Colon (tissue), 2 donors: ENCODE results near the gene SLC6A19.

Source experiments
- FAIRE-seq: peaks from 2 replicates; lab custom pipeline; 2012; peaks lifted over from hg19 to GRCh38; lab: Jason Lieb, UNC
- donor health status: control.
- donor health status: control.

SLC6A19 gene

DNA sequence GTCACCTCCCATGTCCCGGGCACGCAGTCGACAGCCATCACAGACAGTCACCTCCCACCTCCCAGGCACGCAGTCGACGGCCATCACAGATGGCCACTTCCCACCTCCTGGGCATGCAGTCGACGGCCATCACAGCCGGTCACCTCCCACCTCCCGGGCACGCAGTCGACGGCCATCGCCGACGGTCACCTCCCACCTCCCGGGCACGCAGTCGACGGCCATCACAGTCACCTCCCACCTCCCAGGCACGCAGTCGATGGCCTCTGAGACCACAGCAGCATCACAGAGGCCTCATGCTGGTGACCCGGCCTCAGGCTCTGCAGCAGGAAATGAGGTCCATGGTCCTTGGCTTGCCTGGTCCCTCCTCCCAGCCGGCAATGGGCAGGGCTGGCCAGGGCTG lies 5.5 kb upstream of the SLC6A19 start:
- no peak for FAIRE-seq

DNA sequence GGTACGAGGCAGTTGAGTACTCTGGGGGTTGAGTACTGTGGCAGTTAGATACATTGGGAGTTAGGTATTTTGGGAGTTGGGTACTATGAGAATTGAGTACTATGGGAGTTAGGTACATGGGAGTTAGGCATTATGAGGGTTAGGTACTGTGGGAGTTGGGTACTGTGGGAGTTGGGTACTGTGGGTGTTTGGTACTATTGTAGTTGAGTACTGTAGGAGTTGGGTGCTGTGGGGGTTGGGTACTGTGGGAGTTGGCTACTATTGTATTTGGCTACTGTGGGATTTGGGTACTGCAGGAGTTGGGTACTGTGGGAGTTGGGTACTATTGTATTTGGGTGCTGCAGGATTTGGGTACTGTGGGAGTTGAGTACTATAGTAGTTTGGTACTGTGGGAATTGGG lies 4.8 kb upstream of the SLC6A19 start:
- FAIRE-seq = no peak

- no peak for FAIRE-seq
Measured at GRCh38 chr5:1197876-1198666, 3.3 kb upstream of the SLC6A19 start.

- FAIRE-seq = no peak
Measured at GRCh38 chr5:1199340-1199648, 2.1 kb upstream of the SLC6A19 start.

DNA sequence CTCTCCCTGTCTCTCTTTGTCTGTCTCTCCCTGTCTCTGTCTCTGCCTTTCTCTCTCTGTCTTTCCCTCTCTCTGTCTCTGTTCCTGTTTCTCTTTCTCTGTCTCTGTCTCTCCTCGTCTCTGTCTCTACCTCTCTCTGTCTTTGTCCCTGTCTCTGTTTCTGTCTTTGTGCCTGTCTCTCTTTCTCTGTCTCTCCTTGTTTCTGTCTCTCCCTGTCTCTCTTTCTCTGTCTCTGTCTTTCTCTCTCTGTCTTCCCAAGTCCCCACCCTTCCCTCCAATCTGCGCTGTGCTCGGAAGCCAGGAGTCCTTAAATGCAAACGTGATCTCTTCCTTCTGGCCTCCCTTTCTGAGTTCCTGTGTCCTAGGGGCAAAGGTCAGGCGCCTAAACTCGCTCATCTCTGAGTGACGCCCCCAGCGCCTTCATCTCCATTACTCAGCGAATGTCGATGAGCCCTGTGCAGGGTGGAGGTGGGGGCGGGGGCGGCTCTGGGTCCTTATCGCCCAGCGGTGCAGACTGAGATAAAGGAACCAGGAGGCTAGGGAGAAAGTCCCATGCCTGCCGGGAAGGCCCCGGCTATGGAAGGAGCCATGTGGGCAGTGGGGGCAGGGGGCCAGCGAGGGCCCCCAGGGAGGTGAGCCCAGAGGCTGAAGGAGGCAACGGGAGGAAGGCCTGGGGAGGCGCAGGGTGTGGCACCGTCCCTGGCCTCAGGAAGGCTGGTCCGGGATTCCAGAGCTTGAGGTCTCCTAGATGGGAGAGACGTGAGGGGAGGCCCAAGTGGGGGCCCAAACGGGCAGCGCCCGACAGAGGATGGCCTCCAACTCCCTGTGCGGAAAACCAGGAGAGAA lies 1.5 kb upstream of the SLC6A19 start:
- FAIRE-seq = no peak

GRCh38 chr5:1200495-1201326 lies 684 bp upstream of the SLC6A19 start:
- no peak for FAIRE-seq

DNA sequence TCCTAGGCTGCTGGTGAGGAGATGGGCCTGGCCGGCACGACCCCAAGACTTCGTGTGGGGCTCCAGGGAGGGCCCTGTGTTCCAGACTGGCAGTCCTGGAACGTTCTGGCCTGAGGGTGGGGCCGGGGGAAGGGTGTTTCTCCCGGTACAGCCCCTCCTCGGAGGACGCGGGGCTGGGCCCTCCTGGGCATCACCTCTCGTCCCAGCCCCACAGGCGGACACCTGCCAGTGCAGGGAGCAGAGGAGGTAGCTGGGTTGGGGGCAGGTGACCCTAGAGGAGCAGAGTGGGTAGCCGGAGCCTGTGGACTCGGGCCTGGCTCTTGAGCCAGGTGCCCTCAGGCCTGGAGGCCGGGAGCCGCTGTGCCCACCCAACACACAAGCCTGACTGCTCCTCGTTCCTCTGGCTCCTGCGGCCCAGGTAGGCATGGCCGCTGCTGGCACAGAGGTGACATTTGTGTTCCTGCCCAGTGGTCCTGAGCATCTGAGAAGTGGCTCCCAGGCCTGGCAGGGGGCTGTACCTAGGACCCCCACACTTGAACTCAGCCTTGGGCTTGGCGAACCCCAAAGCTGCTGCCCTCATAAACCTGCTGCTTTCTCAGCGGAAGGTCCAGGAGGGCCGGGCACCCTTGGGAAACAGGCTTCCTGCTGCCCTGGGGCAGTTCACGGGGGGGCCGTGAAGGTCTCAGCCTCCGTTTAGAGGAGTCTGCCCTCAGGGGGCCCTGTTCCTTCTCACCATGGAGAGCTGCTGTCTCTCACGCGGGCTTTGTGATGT lies 817 bp downstream of the SLC6A19 start:
- no peak for FAIRE-seq

DNA sequence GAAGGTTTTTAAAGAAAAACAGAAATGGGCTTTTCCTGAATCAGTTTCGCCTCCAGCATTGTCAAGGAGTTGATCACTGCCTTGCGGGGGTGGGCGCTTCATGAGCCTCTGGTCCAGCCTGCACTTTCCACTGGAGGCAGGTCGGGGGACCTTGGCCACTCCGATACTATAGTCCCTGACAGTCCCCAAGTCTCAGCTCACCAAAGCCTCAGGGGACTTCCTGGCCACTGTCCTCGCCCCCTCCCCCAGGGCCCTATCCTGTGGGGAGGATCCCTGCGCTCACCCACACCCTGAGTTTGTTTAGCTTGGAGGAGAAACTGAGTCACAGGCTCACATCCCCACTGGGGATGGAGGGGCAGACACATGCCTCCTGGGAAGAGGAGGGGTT lies 1.4 kb downstream of the SLC6A19 start:
- FAIRE-seq = no peak

DNA sequence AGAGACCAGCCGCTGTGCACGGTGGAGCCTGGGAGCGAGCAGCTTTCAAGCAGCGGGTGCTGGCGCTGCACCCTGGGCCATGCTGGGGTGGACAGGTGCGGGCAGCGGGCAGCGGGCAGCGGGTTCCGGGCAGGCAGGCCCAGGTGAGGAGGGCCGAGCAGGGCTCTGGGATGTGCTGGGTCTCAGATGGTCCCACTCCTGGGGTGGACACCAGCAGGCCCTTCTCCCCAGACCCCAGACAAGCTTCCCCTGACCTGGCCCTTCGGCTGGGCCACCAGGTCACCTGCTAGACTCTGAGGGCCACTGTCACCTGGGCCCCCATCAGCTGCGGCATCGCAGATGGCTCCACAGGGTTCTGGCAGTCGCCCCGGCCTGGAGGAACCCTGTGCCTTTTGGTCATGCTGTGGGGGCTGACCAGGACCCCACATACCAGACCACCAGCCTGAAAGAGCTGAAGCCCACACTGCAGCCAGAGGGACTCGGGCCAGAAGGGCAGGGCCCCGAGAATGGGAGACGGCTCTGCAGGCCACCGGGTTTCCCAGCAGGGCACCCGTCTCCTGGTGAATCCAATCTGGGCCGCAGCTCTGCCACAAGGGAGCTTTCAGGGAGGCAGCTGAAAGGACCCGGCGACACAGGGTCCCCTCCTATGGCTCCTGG lies 2.0 kb downstream of the SLC6A19 start:
- no peak for FAIRE-seq

DNA sequence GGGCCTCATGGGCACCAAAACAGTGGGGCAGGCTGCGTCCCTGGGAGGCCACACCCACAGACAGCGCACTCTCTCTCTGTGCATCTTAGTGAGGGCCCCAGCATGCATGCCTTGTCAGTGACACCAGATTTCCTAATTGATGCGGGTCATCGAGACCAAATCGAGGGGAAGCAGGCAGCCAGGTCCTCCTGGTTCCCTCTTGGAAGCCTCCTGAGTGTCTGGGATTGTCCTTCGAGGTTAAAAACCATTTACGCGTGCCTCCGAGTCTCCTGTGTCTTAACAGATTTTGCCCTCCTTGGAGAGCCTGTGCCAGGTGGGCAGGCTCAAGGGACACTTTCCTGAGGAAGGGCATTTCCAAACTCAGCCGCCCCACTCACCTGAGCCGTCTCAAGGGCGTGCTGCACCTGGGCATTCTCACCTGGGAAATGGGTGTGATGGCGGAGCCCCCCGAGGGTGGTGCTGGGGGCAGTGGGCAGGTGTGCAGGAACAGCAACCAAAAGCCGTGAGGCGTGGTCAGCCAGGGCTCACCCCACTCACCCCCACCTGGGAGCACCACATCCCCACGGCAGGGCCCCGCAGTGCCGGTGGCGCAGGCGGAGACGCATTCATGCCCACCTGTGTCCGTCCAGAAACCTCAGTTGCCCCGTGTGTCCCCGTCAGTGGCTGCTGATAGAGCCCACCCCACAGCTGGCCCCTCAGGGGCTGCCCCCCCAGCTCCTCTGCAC lies 2.7 kb downstream of the SLC6A19 start:
- no peak for FAIRE-seq

DNA sequence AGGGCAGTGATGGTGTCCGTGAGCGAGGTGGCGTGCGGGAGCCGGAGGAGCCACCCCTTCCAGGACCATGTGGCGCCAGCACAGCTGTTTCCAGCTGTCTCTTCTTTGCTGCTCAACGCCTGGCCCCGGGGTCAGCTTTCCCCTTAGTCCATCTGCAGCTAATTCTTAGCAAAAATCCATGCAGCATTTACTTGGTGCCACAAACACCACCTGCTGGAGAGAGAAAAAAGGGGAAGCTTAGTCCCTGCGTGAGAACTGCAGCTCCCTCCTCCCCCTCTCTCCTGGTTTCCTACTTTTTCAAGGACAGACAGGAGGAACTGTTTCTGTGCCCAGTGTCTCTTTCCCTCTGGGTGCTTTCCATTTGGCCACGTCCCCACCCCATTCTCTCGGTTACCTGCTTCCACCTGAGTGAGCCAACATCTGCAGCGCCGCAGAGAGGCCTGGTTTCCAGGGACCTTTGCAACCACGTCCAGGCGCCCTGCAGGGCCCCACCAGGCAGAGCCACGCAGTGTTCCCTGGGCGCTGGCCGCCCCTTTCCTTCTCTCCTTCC lies 3.4 kb downstream of the SLC6A19 start:
- FAIRE-seq = no peak

DNA sequence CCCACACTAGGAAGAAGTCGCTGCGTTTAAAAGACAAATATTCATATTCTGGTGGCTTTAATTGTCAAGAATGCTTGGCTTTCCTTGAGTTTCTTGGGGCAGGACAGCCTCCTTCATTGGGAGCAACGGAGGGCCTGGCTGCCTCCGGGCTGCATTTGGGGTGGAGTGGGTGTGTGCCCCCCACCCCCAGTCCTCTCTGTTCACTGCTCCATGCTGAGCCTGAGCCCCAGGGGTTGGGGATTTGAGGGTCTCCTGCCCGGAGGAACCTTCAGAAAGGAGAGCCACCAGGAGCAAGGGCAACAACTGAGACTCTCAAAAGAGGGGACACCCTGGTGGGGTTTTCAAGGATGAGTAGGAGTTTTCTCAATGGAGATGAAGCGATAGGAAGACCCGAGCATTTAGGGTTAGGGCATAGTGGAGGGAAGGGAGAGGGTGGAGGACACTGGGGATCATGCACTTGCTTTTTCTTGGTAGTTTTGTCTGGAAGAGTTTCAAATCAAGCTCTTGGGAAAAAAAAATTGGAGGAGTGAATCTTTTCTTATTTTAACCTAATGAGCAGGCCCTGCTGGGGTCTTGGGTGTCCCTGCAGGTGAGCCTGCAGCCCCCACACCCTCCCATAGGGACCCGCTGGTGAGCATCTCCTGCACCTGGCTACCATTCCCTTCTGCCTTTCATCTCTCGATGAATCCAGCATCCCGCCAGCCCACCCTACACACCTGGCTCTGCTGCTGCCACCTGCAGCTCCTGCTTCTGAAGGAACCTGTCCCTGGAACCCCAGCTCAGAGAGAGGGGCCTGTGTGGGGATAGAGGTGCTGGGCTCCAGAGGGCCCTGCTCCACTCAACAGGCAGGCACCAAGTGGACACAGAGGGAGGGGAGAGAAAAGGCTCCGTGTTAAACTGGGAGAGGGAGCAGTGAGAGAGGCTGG lies 4.1 kb downstream of the SLC6A19 start:
- no peak for FAIRE-seq

DNA sequence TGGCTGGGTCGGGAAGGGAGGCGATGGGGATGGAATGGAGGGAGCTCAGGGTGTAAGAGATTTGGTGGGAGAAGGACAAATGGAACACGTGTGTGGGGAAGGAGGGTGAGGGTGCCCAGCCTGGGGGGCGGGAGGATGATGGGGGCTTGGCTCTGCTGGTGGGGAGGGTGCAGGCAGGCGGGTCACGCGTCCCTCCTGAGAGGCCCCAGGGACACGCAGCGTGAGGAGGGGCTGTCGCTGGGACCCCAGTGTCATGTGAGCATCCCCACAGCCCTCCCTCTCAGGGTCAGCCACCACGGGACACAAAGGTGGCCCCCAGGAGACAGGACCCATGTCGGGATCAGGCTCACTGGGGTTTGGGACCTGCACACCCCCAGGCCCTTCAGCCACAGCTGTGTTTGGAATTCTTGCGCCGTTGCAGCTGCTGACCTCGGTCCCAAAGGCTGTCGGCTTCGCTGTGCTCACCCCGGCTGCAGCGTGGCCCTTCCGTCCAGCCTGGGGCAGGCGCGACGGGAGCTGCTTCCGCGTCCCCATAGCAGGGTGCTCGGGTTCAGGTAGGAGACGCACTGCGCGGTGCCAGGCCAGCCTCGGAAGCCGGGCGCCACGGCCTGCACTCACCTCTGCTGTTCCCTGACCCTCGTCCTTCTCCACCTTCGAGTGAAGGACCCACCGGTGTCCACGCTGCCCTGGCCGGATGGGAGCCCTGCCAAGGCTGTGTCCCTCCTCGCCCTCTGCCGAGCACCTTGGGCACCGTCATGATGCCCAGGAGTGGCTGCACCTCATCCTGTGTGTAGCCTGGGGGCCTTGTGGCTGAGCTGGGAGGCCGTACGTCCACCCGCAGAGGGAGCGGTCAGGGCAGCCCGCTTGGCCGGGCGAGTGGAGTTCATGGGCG lies 5.4 kb downstream of the SLC6A19 start:
- FAIRE-seq = no peak

- FAIRE-seq = no peak
Measured at GRCh38 chr5:1207555-1207954, 6.2 kb downstream of the SLC6A19 start.

GRCh38 chr5:1208221-1208742 lies 6.9 kb downstream of the SLC6A19 start:
- FAIRE-seq = no peak

DNA sequence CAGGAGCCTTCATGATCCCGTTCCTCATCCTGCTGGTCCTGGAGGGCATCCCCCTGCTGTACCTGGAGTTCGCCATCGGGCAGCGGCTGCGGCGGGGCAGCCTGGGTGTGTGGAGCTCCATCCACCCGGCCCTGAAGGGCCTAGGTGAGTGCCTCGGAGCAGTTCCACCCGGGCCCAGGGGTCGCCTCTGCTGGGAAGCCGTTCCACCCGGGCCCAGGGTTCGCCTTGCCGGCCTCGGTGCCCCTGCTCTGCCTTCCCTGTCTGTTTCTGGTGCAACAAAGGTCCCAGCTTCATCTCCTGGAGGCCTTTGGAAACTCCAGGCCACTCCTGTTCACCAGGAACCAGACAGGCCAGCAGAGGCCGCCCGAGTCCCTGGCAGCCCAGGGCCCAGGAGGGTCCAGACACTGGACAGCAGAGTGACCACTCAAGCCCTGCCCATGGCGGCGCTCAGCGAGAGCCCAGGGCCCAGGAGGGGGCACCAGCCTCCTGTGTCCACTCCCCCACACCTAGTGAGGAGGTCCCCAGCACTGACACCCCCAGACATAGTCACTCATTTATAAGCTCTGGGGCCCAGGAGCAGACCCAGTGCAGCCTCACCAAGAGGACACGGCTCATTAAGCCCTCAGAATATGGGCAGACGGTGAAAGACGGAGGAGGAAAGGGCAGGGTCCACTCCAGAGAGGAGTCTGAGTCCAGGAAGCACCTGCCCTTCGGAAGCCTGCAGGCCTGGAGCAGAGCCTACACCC lies 7.5 kb downstream of the SLC6A19 start:
- FAIRE-seq = no peak

DNA sequence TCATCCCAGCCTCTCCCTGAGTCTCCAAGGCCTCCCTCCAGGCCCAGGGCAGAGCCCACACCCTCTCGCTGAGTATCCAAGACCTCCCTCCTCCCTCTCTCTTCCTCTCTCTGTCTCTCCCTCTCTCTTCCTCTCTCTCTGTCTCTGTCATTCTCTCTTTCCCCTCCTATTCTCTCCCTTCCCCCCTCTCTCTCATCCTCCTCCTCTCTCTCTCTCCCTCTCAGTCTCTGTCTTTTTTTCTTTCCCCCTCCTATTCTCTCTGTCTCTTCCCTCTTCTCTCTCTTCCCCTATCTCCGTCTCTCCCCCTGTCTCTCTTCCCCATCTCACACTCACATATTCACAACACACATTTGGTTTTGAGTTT lies 8.1 kb downstream of the SLC6A19 start:
- no peak for FAIRE-seq
